ENCODE measurements around the gene ARR3.
"Not testable (repeated sequence)": the region's sequence is repeated elsewhere in the genome, so short reads cannot be mapped to it uniquely, and the experiment has no call there.

ARR3 gene

DNA sequence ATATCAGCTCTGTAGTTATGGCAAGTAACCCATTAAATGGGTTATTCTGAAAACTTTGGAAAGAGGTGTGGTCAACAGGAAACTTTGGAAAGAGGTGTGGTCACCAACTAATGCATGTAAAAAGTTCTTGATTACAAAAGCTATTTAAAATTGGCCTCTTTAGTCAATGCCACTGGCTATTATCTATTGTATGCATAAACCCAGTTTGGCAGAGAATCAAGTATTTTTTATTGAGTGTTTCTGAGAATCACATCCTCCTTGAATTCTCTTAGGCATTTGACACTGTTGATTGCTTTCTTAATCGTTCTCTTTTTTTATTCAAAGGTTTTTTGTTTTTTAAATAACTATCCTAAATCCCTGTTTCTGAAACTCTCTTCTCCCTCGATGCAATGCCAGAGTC, 15.6 kb upstream of the ARR3 start:
- H3K4me3 ChIP-seq (ENCODE audit: low read depth, low read length) = no peak overlapping the region
- H3K36me3 ChIP-seq (ENCODE audit: control insufficient read depth, insufficient read depth, low read length) = no peaks in the 10 kb centered on the region
- no peak overlapping the region for H3K27ac ChIP-seq (ENCODE audit: low read depth, low read length)
- H3K27me3 ChIP-seq (ENCODE audit: control insufficient read depth, insufficient read depth, low read length) = no peaks in the 10 kb centered on the region
- no peak overlapping the region for H3K9ac ChIP-seq (ENCODE audit: low read depth, low read length)
- H3K9me3 ChIP-seq (ENCODE audit: control insufficient read depth, insufficient read depth, low read length) = peaks cover 18% of the 10 kb centered on the region
- no peaks in the 10 kb centered on the region for H3K4me1 ChIP-seq (ENCODE audit: control insufficient read depth, insufficient read depth, low read length)

DNA sequence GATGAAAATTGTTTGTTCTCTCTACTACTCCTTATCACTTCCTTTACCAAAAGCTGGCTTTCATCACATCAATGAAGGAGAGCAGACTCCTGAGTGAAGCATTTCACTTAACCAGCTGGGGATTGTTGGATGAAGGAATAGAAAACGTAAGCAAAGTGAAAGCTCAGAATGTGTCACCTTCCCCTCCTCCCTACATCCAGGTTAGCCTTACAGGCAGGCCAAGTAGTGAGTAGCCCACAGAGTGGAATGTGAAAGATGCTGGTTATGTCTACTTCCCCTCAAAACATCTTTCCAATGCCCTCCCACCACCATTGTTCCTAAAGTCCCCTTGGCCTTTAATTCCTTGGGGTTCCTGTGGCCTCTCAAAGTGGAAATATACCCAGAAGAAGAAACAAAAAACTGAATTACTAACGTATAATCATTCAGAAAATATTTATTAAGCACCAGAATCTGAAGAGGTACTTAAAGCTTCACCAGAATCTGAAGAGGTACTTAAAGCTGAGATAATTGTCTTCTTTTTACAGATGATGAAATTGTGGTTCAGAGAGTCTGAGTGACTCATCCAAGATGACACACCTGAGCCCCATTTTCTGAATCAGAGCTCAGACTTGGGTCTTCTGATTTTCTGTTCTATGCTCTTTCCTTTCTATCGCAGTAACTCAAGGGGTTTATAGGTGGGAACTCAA, 14.6 kb upstream of the ARR3 start:
- Histone ChIP-seq H3K27me3 (ENCODE audit: control insufficient read depth, insufficient read depth, low read length) (no peaks in the 10 kb centered on the region), H3K27ac (ENCODE audit: low read depth, low read length) (no peak overlapping the region), H3K4me3 (ENCODE audit: low read depth, low read length) (no peak overlapping the region), H3K4me1 (ENCODE audit: control insufficient read depth, insufficient read depth, low read length) (no peaks in the 10 kb centered on the region), H3K36me3 (ENCODE audit: control insufficient read depth, insufficient read depth, low read length) (no peaks in the 10 kb centered on the region), H3K9me3 (ENCODE audit: control insufficient read depth, insufficient read depth, low read length) (peaks cover 24% of the 10 kb centered on the region), H3K9ac (ENCODE audit: low read depth, low read length) (no peak overlapping the region)

DNA sequence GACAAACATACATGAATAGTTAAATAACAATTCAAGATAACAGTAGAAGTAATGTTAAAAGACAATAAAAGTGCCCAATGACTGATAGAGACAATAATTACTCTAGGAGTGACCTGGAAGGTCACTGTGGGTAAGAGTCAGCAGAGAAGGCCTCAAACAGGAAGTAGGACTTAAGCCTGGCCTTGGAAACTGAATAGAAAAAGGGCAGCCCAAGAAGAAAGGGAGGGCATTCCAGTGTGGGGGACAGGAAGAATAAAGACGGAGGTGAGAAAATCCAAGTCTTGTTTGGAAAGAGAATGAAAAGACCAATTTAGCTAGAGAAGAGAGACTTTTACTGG, 14.1 kb upstream of the ARR3 start:
- Histone ChIP-seq H3K4me1 (ENCODE audit: control insufficient read depth, insufficient read depth, low read length) (no peaks in the 10 kb centered on the region), H3K36me3 (ENCODE audit: control insufficient read depth, insufficient read depth, low read length) (no peaks in the 10 kb centered on the region), H3K27me3 (ENCODE audit: control insufficient read depth, insufficient read depth, low read length) (no peaks in the 10 kb centered on the region), H3K9me3 (ENCODE audit: control insufficient read depth, insufficient read depth, low read length) (peaks cover 29% of the 10 kb centered on the region), H3K9ac (ENCODE audit: low read depth, low read length) (no peak overlapping the region), H3K4me3 (ENCODE audit: low read depth, low read length) (no peak overlapping the region), H3K27ac (ENCODE audit: low read depth, low read length) (no peak overlapping the region)

DNA sequence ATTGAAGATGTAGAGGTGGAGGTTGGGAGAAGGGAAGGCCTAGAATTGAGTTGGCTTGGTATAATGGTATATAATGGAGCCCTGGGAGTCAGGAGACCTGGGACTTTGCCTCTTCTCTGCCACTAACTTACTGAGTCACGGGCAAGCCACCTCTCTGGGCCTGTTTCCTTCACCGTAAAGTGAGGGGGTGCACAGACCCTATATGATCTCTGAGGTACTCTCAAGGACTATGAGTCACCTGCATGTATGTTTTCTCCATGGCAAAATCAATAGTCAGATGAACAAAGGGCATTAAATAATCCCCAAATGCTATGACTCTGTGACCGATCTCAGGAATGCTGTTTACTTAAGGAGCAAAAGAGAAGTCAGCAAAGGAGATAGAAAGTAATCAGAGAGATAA, 13.2 kb upstream of the ARR3 start:
- H3K4me1 ChIP-seq (ENCODE audit: control insufficient read depth, insufficient read depth, low read length) = no peaks in the 10 kb centered on the region
- no peak overlapping the region for H3K27ac ChIP-seq (ENCODE audit: low read depth, low read length)
- no peaks in the 10 kb centered on the region for H3K27me3 ChIP-seq (ENCODE audit: control insufficient read depth, insufficient read depth, low read length)
- H3K36me3 ChIP-seq (ENCODE audit: control insufficient read depth, insufficient read depth, low read length) = no peaks in the 10 kb centered on the region
- H3K9ac ChIP-seq (ENCODE audit: low read depth, low read length) = no peak overlapping the region
- H3K4me3 ChIP-seq (ENCODE audit: low read depth, low read length) = no peak overlapping the region
- peaks cover 34% of the 10 kb centered on the region for H3K9me3 ChIP-seq (ENCODE audit: control insufficient read depth, insufficient read depth, low read length)

DNA sequence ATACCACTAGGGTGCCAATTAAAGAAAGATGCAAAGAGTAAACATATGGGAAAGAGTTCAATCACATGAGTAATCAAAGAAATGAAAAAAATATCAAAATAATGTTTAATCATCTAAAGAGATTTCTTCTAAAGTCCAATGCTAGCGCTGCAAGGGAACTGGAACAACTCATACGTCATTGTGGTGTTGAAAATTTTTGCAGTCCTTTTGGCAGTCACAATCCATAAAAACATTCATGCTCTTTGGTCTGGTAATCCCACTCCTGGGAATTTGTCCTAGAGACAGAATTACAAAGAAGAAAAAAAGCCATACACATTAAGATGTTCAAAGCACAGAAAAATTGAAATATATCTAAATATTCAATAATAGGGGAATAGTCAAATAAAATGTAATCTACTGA, 12.7 kb upstream of the ARR3 start:
- Histone ChIP-seq H3K27me3 (ENCODE audit: control insufficient read depth, insufficient read depth, low read length) (no peaks in the 10 kb centered on the region), H3K9me3 (ENCODE audit: control insufficient read depth, insufficient read depth, low read length) (peaks cover 37% of the 10 kb centered on the region), H3K9ac (ENCODE audit: low read depth, low read length) (no peak overlapping the region), H3K36me3 (ENCODE audit: control insufficient read depth, insufficient read depth, low read length) (no peaks in the 10 kb centered on the region), H3K4me3 (ENCODE audit: low read depth, low read length) (no peak overlapping the region), H3K27ac (ENCODE audit: low read depth, low read length) (no peak overlapping the region), H3K4me1 (ENCODE audit: control insufficient read depth, insufficient read depth, low read length) (no peaks in the 10 kb centered on the region)

DNA sequence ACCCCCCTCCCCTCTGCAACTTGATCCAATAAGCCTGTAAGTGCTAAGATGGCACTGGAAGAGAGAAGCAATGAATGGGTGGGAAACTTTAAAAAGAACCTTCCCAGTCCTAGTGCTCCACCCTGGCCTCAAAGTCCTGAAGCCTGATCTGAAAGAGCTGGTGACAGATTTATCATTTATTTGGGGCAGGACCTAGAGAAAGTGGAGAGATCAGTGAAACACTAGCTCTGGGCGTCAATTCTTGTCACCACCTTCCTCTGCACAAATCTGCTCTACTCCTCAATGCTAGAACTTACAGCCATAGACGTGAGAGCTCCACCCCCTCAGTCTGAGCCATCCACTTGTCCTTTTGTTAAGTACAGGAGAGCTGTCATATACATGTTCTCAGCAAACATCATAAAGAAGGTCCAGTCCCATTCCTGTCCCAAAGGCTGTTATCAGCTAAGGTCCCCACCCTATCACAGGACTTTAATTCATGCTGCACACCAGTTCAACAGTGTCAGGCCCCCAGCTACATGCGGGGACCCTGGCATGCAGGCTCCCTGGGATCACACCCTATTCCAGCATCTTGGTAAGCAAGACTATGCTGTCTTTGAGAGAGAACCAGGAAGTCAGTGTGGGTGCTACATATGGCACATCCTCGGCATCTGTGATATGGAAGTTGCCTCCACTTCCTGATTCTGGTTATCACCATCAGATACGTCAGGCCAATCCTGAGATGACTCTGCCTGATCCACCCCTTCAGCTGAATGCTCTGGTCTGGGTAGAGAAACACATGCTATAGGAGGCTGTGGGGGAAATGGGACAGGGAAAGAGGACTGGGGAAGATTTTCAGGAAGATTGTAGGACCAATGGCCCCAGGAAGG, 10.5 kb upstream of the ARR3 start:
- Histone ChIP-seq H3K9me3 (ENCODE audit: control insufficient read depth, insufficient read depth, low read length) (peaks cover 41% of the 10 kb centered on the region), H3K9ac (ENCODE audit: low read depth, low read length) (no peak overlapping the region)

DNA sequence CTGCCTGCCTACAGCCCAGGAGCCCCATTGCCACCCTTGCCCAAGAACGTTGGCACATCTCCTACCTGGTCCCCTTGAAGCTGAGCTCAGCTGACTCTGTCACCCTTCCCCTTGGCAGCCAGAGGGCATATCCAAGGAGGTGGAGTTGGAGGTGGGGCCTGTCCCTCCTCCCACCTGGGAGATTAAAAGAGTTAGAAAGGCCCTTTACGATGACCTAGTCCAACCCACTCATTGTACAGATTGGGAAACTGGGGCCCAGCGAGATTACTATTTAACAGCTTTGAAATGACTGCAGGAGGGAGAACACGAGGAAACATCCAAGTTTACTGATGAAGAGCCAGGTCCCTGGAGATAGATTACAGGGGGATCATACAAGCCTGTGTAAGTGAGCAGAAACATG, 8.0 kb upstream of the ARR3 start, which contains the start of gene P2RY4:
P2RY4 (minus strand) TSS at position 101 of the 400 bp plus-strand sequence. CDS start 580 bp downstream, outside the sequence.
- Histone ChIP-seq H3K27ac (ENCODE audit: low read depth, low read length) (no peak within 1 kb of the TSS), H3K36me3 (ENCODE audit: control insufficient read depth, insufficient read depth, low read length) (no peaks in the 10 kb centered on the region), H3K9me3 (ENCODE audit: control insufficient read depth, insufficient read depth, low read length) (peaks cover 32% of the 10 kb centered on the region), H3K9ac (ENCODE audit: low read depth, low read length) (no peak within 1 kb of the TSS), H3K4me3 (ENCODE audit: low read depth, low read length) (no peak within 1 kb of the TSS), H3K4me1 (ENCODE audit: control insufficient read depth, insufficient read depth, low read length) (no peaks in the 10 kb centered on the region), H3K27me3 (ENCODE audit: control insufficient read depth, insufficient read depth, low read length) (no peaks in the 10 kb centered on the region)

More for the DNA sequence above, 10.5 kb upstream of the ARR3 start:
- Histone ChIP-seq H3K27me3 (ENCODE audit: control insufficient read depth, insufficient read depth, low read length) (no peaks in the 10 kb centered on the region), H3K27ac (ENCODE audit: low read depth, low read length) (no peak overlapping the region), H3K36me3 (ENCODE audit: control insufficient read depth, insufficient read depth, low read length) (no peaks in the 10 kb centered on the region), H3K4me3 (ENCODE audit: low read depth, low read length) (no peak overlapping the region), H3K4me1 (ENCODE audit: control insufficient read depth, insufficient read depth, low read length) (no peaks in the 10 kb centered on the region)

DNA sequence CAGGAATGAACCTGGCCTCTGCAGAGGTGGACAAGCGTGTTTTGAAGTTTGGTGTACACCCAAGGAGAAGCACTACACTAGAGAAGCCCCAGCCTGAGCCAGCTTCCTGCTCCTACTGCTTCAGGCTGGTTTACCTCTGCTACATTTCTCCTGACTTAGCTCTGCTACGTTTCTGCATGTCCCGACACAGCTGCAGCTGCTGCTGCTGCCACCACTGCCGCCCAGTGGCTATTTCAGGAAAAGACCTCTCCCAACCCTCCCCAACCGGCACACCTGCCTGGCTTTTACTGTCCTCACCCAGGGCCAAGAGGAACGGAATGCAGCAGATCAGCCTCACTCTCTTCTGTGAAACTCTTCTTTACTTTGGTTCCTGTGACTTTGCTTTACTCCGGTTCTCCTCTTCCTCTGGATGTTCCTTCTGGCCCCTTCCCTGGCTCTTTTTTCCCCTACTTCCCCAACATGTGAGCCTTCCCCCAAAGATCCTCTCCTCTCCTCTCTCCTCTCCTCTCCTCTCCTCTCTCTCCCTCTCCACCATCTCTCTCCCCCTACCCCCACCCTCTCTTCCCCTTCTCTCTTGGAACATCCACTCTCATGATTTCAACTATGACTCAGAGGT, 5.1 kb upstream of the ARR3 start:
- peaks cover 44% of the 10 kb centered on the region for H3K9me3 ChIP-seq (ENCODE audit: control insufficient read depth, insufficient read depth, low read length)
- H3K4me3 ChIP-seq (ENCODE audit: low read depth, low read length) = no peak overlapping the region
- H3K36me3 ChIP-seq (ENCODE audit: control insufficient read depth, insufficient read depth, low read length) = no peaks in the 10 kb centered on the region
- H3K4me1 ChIP-seq (ENCODE audit: control insufficient read depth, insufficient read depth, low read length) = no peaks in the 10 kb centered on the region
- H3K27me3 ChIP-seq (ENCODE audit: control insufficient read depth, insufficient read depth, low read length) = no peaks in the 10 kb centered on the region
- no peak overlapping the region for H3K9ac ChIP-seq (ENCODE audit: low read depth, low read length)
- H3K27ac ChIP-seq (ENCODE audit: low read depth, low read length) = no peak overlapping the region

DNA sequence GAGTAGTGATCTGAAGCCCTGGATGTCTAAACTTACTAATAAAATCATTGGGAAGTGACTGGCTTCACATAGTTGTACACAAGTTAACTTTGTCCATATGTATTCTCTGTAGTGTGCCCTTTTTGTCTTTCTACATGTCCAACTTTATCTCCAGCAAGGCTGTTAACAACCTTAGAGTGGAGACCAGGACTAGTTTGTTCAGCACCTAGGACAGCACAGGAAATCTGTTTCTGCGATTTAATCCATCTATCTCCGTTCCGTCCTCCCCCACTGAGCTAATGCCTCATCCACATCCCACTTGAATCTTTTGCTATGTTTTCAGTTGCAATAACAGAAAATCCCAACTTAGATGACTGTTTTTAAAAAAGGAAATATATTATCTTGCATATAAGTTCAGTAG, 3.4 kb upstream of the ARR3 start:
- no peaks in the 10 kb centered on the region for H3K27me3 ChIP-seq (ENCODE audit: control insufficient read depth, insufficient read depth, low read length)
- H3K9ac ChIP-seq (ENCODE audit: low read depth, low read length) = no peak overlapping the region
- no peaks in the 10 kb centered on the region for H3K36me3 ChIP-seq (ENCODE audit: control insufficient read depth, insufficient read depth, low read length)
- H3K9me3 ChIP-seq (ENCODE audit: control insufficient read depth, insufficient read depth, low read length) = peaks cover 44% of the 10 kb centered on the region
- no peak overlapping the region for H3K27ac ChIP-seq (ENCODE audit: low read depth, low read length)
- no peaks in the 10 kb centered on the region for H3K4me1 ChIP-seq (ENCODE audit: control insufficient read depth, insufficient read depth, low read length)
- no peak overlapping the region for H3K4me3 ChIP-seq (ENCODE audit: low read depth, low read length)

DNA sequence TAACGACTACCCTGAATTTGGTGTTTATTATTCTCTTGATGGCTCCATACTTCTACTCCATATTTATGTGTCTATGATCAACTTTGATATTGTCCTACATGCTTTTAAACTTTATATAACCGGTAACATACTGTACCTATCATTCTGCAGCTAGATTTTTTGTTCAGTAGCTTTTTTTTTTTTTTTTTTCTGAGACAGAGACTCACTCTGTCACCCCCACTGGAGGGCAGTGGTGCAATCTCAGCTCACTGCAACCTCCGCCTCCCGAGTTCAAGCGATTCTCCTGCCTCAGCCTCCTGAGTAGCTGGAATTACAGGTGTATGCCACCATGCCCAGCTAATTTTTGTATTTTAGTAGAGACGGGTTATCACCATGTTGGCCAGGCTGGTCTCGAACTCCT, 5.9 kb downstream of the ARR3 start:
- H3K27me3 ChIP-seq (ENCODE audit: control insufficient read depth, insufficient read depth, low read length); H3K36me3 ChIP-seq (ENCODE audit: control insufficient read depth, insufficient read depth, low read length); H3K4me1 ChIP-seq (ENCODE audit: control insufficient read depth, insufficient read depth, low read length); H3K9ac ChIP-seq (ENCODE audit: low read depth, low read length); H3K27ac ChIP-seq (ENCODE audit: low read depth, low read length); H3K4me3 ChIP-seq (ENCODE audit: low read depth, low read length): not testable (repeated sequence)
- H3K9me3 ChIP-seq (ENCODE audit: control insufficient read depth, insufficient read depth, low read length) = peaks cover 26% of the 10 kb centered on the region; the same call in 1 of the 2 replicates

DNA sequence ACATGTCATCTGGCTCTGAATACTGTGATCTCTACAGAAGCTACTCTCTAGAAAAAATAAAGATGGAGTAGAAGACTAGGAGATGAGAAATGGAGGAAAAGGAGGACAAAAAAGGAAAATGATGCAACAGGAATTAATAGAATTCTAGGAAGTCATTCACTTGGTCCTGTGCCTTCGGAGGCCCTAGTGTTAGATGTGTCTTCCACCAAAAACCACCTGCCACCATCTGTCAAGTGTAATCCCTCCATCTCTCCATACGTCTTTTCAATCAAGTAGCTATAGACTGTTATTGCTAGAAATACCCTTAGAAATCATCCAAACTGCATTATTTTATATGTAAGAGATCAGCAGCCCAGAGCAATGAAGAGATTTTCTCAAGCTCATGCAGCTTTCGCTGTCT, 10.9 kb downstream of the ARR3 start:
- H3K9me3 ChIP-seq (ENCODE audit: control insufficient read depth, insufficient read depth, low read length) = peaks cover 37% of the 10 kb centered on the region
- no peak overlapping the region for H3K27ac ChIP-seq (ENCODE audit: low read depth, low read length)
- no peaks in the 10 kb centered on the region for H3K27me3 ChIP-seq (ENCODE audit: control insufficient read depth, insufficient read depth, low read length)
- H3K9ac ChIP-seq (ENCODE audit: low read depth, low read length) = no peak overlapping the region
- H3K36me3 ChIP-seq (ENCODE audit: control insufficient read depth, insufficient read depth, low read length) = no peaks in the 10 kb centered on the region
- H3K4me3 ChIP-seq (ENCODE audit: low read depth, low read length) = no peak overlapping the region
- no peaks in the 10 kb centered on the region for H3K4me1 ChIP-seq (ENCODE audit: control insufficient read depth, insufficient read depth, low read length)

All from HUES48 (cell line).